IMR-90 (cell line): Measurements from ENCODE around the gene STAC3. TPM values are rescaled to one million over a fixed set of nuclear protein-coding genes. Genes with fewer than 3 reads are reported as not detected.

Experiments used
- ATAC-seq: fragments of 200-7000 bp; cut with Tn5 transposase; 2 replicates; pipeline ENCODE4 v1.9.1; 2020; ENCODE audit warnings: low read depth, mild to moderate bottlenecking, moderate library complexity
- BruUV-seq: library from RNA; stranded (reverse); fragments of 400-500 nt; replicated peaks from 2 replicates; lab custom pipeline; 2021; lab: Mats Ljungman, UMichigan
- CTCF ChIA-PET: fragments of 300-600 bp; formaldehyde crosslinking; extraction: SDS; loops from one replicate; lab custom pipeline; 2021; ENCODE audit warnings: antibody characterized with exemption; lab: Yijun Ruan, JAX
- POLR2A ChIA-PET: fragments of 300-600 bp; sonication (Branson Sonifier 250); formaldehyde crosslinking; loops from one replicate; lab custom pipeline; 2022; ENCODE audit warnings: antibody characterized with exemption; ENCODE audit not compliant: unreplicated experiment; lab: Charles Lee
- DNase-seq: peaks from one replicate; pipeline ENCODE4 v3.0.0; 2013
- H2AFZ ChIP-seq: replicated peaks from 2 replicates; pipeline ENCODE3; 2013; ENCODE audit warnings: low read length, mild to moderate bottlenecking; ENCODE audit not compliant: poor library complexity
- H2AK5ac ChIP-seq: 2 replicates; pipeline ENCODE4 v1.6.1; 2013; ENCODE audit warnings: low read depth, low read length, inconsistent platforms
- H2AK9ac ChIP-seq: replicated peaks from 2 replicates; pipeline ENCODE3; 2013; ENCODE audit warnings: mild to moderate bottlenecking, low read depth, low read length, moderate library complexity; ENCODE audit not compliant: poor library complexity
- H2BK120ac ChIP-seq: 2 replicates; pipeline ENCODE4 v1.6.1; 2013; ENCODE audit warnings: low read depth, low read length, inconsistent platforms
- H2BK15ac ChIP-seq: 3 replicates; pipeline ENCODE4 v1.6.1; 2013; ENCODE audit warnings: low read depth, low read length, inconsistent platforms
- H2BK20ac ChIP-seq: 2 replicates; pipeline ENCODE4 v1.6.1; 2013; ENCODE audit warnings: low read depth, mild to moderate bottlenecking, inconsistent platforms, low read length, moderate library complexity
- H2BK5ac ChIP-seq: 2 replicates; pipeline ENCODE4 v1.6.1; 2013; ENCODE audit warnings: mild to moderate bottlenecking, low read depth, low read length, inconsistent platforms; ENCODE audit not compliant: poor library complexity, severe bottlenecking
- H3K14ac ChIP-seq: replicated peaks from 2 replicates; pipeline ENCODE4 v1.6.1; 2013; ENCODE audit warnings: low read depth, low read length, inconsistent platforms
- H3K18ac ChIP-seq: 2 replicates; pipeline ENCODE4 v1.6.1; 2013; ENCODE audit warnings: low read depth, low read length, control low read depth
- H3K23ac ChIP-seq: 2 replicates; pipeline ENCODE4 v1.6.1; 2013; ENCODE audit warnings: low read depth, low read length, inconsistent platforms
- H3K27ac ChIP-seq: 2 replicates; pipeline ENCODE4 v1.5.1; 2013; ENCODE audit warnings: mild to moderate bottlenecking, control low read depth, low read length; ENCODE audit not compliant: insufficient read depth
- H3K27me3 ChIP-seq: 2 replicates; pipeline ENCODE4 v1.6.1; 2013; ENCODE audit warnings: low read length; ENCODE audit not compliant: control insufficient read depth, insufficient read depth
- H3K36me3 ChIP-seq: 2 replicates; pipeline ENCODE4 v1.6.1; 2013; ENCODE audit warnings: low read length, mixed read lengths; ENCODE audit not compliant: control insufficient read depth, insufficient read depth
- H3K4ac ChIP-seq: 2 replicates; pipeline ENCODE4 v1.6.1; 2013; ENCODE audit warnings: low read depth, low read length, inconsistent platforms
- H3K4me1 ChIP-seq: 2 replicates; pipeline ENCODE4 v1.6.1; 2013; ENCODE audit warnings: low read length, mixed read lengths; ENCODE audit not compliant: control insufficient read depth, insufficient read depth
- H3K4me2 ChIP-seq: 2 replicates; pipeline ENCODE4 v1.6.1; 2013; ENCODE audit warnings: low read depth, mild to moderate bottlenecking, control low read depth, low read length, moderate library complexity
- H3K4me3 ChIP-seq: 2 replicates; pipeline ENCODE4 v1.5.1; 2013; ENCODE audit warnings: low read depth, mild to moderate bottlenecking, control low read depth, low read length, moderate library complexity; ENCODE audit not compliant: insufficient read depth
- H3K56ac ChIP-seq: 2 replicates; pipeline ENCODE4 v1.6.1; 2013; ENCODE audit warnings: low read length, inconsistent platforms; ENCODE audit not compliant: insufficient read depth; ENCODE audit errors: extremely low read depth
- H3K79me1 ChIP-seq, 2 experiments: 2 replicates each; pipeline ENCODE4 v1.6.1; 2013; ENCODE audit warnings: low read length in 2 of 2, inconsistent platforms in 1 of 2, low read depth in 1 of 2
- H3K9ac ChIP-seq: 2 replicates; pipeline ENCODE4 v1.6.1; 2013; ENCODE audit warnings: low read depth, low read length, control low read depth
- H3K9me1 ChIP-seq: 2 replicates; pipeline ENCODE4 v1.6.1; 2013; ENCODE audit warnings: low read length, inconsistent platforms; ENCODE audit not compliant: insufficient read depth
- H3K9me3 ChIP-seq: 2 replicates; pipeline ENCODE4 v1.6.1; 2013; ENCODE audit warnings: low read length; ENCODE audit not compliant: control insufficient read depth, insufficient read depth
- H4K20me1 ChIP-seq: 2 replicates; pipeline ENCODE4 v1.6.1; 2013; ENCODE audit warnings: low read length, inconsistent platforms; ENCODE audit not compliant: insufficient read depth
- H4K5ac ChIP-seq: 2 replicates; pipeline ENCODE4 v1.6.1; 2013; ENCODE audit warnings: mild to moderate bottlenecking, low read depth, low read length, control low read depth
- H4K8ac ChIP-seq, 2 experiments: 2 replicates each; pipeline ENCODE4 v1.6.1; 2013; ENCODE audit warnings: low read depth in 2 of 2, low read length in 2 of 2, control low read depth in 1 of 2, inconsistent platforms in 1 of 2
- H4K91ac ChIP-seq: 2 replicates; pipeline ENCODE4 v1.6.1; 2013; ENCODE audit warnings: low read depth, low read length, inconsistent platforms; ENCODE audit not compliant: insufficient read depth
- CEBPB ChIP-seq: IDR thresholded peaks from 2 replicates; pipeline ENCODE4 v1.6.1; 2012; ENCODE audit warnings: low read depth, low read length, improper control_type of control experiment
- MAZ ChIP-seq: IDR thresholded peaks from 2 replicates; pipeline ENCODE4 v1.6.1; 2012; ENCODE audit warnings: low read depth, mild to moderate bottlenecking, low read length, improper control_type of control experiment, moderate library complexity, borderline replicate concordance
- RAD21 ChIP-seq: IDR thresholded peaks from 2 replicates; pipeline ENCODE4 v1.6.1; 2012; ENCODE audit warnings: low read length, improper control_type of control experiment
- RCOR1 ChIP-seq: IDR thresholded peaks from 2 replicates; pipeline ENCODE4 v1.6.1; 2012; ENCODE audit warnings: mild to moderate bottlenecking, low read length, improper control_type of control experiment; ENCODE audit not compliant: insufficient replicate concordance
- RFX5 ChIP-seq: IDR thresholded peaks from 2 replicates; pipeline ENCODE4 v1.8.0; 2012; ENCODE audit warnings: low read depth, mild to moderate bottlenecking, low read length, moderate library complexity
- WGBS, 2 experiments: methylation state at CpG; one replicate each; pipeline versions ENCODE4 v1.1.5 to v1.1.7; 2013; ENCODE audit warnings: missing lambda C conversion rate in 2 of 2; ENCODE audit not compliant: insufficient read length in 1 of 2; ENCODE audit errors: extremely low coverage in 2 of 2; 5-methylcytosine and 5-hydroxymethylcytosine counted together
- dilution Hi-C: fragments of 300-500 bp; cut with HindIII; formaldehyde crosslinking; loops from one replicate; pipeline ENCODE4 v1.14.3; 2018; ENCODE audit warnings: low sequenced_read_pairs; ENCODE audit not compliant: unreplicated experiment
- in situ Hi-C: fragments of 300-500 bp; cut with MboI; formaldehyde crosslinking; loops from 3 replicates; pipeline ENCODE4 v1.14.3; 2019; ENCODE audit warnings: low sequenced_read_pairs, inconsistent platforms, mixed read lengths
- intact Hi-C: fragments of 100-400 bp; cut with micrococcal nuclease; formaldehyde crosslinking; loops from 2 replicates; pipeline ENCODE4 v1.10.0; 2022
- polyA plus RNA-seq, 3 experiments: library from polyadenylated mRNA; depleted of rRNA; stranded (reverse); fragments of >200 nt; gene quantifications; 2 replicates each; pipeline ENCODE4 v1.2.3, GENCODE V29; 2012; ENCODE audit warnings: low replicate concordance in 1 of 3
- total RNA-seq: library from RNA; depleted of rRNA; stranded (reverse); fragments of >200 nt; gene quantifications from 2 replicates; pipeline ENCODE4 v1.2.3, GENCODE V29; 2012

STAC3 gene
- total and polyA plus RNA-seq, 2 of the 4 experiments (the other 2 are of a cell fraction), result 0.18 to 0.67 TPM

DNA sequence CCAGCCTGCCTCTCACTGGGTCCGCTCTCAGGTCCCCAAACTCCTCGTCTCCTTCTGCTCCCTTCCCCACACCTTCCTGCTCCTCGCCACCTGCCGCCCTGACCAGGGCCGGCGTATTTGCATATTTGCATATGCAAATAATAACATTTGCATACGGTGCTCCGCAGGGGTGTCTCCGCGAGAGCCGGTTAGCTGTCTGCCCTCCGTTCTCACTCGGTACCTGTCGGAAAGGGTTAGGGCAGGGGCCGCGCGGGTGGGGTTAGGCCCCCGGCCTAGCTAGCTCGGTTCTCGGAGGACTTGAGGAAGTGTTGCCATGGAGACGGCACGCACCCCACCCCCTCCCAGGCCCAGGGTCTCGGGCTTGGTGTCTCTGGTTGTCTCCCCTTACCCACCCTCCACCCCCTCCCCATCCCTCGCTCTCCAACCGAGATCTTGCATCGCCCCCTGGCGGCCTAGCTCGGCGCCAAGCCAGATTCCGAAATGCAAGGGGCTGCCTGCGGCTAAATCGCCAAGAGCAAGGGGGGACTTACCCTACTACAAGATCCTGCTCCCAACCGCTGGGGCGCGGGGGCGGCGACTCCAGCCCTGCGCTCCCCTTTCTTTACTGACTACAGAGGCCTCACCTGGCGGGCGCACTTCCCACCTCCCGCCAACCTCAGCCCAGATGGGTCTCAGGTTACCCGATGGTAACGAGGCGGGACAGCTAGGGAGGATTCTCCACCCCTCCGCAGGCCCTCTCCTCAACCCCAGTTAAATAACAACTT lies 8.1 kb downstream of the STAC3 start (continued):
- TF ChIP-seq RFX5, result no peak

DNA sequence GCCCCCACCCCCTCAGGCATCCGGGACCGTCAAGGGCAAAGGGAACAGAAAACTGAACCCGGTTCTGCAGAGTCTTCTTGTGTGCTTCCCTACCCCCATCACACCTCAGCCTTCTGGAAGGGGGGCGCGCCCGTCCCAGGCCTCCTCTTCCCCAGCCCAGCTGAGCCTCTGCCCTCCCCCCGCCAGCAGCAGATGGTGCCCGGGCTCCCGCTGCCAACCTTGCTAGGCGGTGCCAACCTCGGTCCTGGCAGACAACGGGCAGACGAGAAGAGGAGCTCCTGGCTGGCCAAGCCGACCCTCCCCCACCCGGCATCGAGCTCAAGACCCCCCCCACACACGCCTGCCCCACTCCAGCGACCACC lies 8.7 kb downstream of the STAC3 start:
- Histone ChIP-seq H4K5ac (no peak overlapping the region), H3K9ac (no peak overlapping the region), H3K36me3 (no peaks in the 10 kb centered on the region), H3K4ac (no peak overlapping the region), H3K27me3 (peaks cover 6% of the 10 kb centered on the region; the same call in 1 of the 2 replicates), H3K79me1 (peaks cover 0 to 10% of the 10 kb centered on the region in 2 experiments; a peak in 1 of 4 replicates), H2BK5ac (no peak overlapping the region), H2AK9ac (no peak overlapping the region), H3K4me2 (no peak overlapping the region; the same call in 1 of the 2 replicates), H4K91ac (no peak overlapping the region), H3K56ac (no peak overlapping the region), H3K4me3 (no peak overlapping the region), H2BK120ac (no peak overlapping the region), H2BK15ac (no peak overlapping the region), H3K27ac (no peak overlapping the region), H4K8ac (no peak overlapping the region), H3K23ac (no peak overlapping the region), H3K9me3 (no peaks in the 10 kb centered on the region), H3K4me1 (peaks cover 17% of the 10 kb centered on the region), H2BK20ac (no peak overlapping the region), H3K9me1 (0 out of 2 replicates have a peak, but pooled peaks cover 7% of the 10 kb centered on the region), H2AK5ac (no peak overlapping the region), H3K18ac (no peak overlapping the region), H3K14ac (no peak overlapping the region), H4K20me1 (peaks cover 35% of the 10 kb centered on the region; the same call in 1 of the 2 replicates), H2AFZ (no peak overlapping the region)
- in situ Hi-C loops (no loop called here), intact Hi-C loops (loop anchor here (5.0 kb wide), 1 partner anchor 130 kb away; the partner anchor contains the start of gene STAT6), dilution Hi-C loops (no loop called here)
- WGBS, 2 experiments, result 0% methylated on average over 1 of the region's 18 CpGs; no CpG with 5 or more reads in 1 of the 2 experiments
- ATAC-seq, result no peak
- BruUV-seq, result no TSS peak
- ChIA-PET CTCF (interaction anchor here (0.6 to 5.8 kb wide), 8 partner anchors 12 to 515 kb away, joined by 3 to 47 read pairs (median 4); partner anchors contain the start of gene SHMT2), POLR2A (no interaction called here)
- DNase-seq, result no peak
- TF ChIP-seq RCOR1 (no peak), CEBPB (no peak), MAZ (no peak), RAD21 (no peak)
